NCI-H345 treated with DMSO at 0.1 percent for 48 hours (cell line): ENCODE data around the gene OPRL1.

Source experiments
- DNase-seq: peaks from one replicate; lab custom pipeline; 2025; ENCODE audit not compliant: unreplicated experiment; lab: John Stamatoyannopoulos, UW

The OPRL1 gene

DNA sequence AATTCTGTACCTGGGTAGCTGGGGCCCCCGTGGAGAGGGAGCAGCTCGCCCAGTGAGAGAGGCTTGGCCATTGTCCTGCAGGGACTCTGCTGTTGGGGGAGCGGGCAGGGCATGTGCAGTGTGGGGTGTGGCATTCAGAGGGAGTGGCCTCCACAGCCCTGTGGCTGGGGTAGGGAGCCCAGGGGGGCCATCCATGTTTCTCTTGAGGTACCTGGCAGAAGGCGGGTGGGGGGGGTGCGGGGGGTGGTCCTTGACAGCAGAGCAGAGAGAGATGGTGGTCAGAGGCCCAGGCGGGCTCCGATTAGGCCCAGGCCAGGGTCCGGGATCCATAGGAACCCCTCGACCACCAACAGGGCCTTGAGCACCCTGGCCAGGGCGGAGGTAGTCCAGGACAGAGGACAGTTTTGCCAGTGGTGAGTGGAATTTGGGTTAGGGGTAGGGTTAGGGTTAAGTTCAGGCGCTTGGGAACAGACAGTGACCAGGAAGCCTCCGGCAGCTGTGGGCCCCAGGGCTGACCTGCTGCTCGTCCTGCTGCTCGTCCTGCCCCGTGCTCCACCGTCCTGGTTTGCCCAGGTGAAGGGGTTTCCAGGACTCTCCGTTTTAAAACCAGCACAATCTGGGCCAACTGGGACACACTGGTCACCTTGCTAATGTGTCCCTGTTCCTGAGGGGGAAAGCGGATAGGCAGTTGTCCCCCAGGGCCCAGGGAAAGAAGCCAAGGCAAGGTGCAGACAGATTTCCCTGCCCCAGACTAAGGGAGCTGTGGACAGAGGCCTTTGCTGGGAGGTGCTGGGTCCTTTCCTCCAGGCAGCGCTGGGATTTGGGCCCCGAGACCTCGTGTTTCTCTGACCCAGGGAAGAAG lies 59.5 kb downstream of the OPRL1 start:
- DNase-seq: no peak

DNA sequence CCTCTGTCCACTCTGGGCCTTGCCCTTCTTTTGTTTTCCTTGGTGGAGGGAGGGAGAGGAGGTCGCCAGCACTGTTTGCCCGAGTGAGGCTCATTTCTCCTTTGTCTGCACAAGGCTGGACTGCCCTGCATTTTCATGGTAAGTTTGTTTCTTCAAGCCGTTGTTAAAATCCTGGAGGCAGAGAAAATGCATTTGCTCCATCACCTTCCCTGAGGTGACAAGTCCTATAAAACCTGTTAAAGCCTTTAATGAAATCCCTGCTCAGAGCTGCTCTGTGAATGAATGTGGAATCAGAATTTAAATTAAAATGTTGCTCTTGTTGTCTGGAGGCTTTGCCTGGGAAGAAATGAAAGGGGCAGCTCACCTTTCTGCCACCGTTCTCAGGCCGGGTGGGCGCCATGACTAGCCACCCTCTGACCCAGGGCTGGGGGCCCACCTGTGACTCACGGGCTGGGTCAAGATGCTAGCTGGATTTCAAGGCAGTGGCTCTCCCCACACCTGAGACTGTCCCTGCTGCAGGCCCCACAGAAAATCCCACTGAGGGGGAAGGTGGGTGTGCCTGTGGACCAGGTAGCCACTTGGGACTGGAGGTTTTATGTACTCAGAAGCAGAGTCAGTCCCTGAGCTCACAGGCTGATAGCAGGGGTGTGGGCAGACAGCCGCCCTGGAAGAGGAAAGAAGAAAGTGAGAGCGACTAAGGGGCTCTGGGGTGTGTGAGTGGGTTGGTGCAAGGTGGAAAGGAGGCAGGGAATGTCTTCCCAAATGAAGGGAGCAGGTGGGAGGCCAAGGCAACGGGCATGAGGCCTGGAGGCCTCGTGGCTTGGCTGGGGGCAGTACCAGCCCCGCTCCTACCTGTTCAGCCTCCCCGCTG lies 60.4 kb downstream of the OPRL1 start:
- no peak for DNase-seq

DNA sequence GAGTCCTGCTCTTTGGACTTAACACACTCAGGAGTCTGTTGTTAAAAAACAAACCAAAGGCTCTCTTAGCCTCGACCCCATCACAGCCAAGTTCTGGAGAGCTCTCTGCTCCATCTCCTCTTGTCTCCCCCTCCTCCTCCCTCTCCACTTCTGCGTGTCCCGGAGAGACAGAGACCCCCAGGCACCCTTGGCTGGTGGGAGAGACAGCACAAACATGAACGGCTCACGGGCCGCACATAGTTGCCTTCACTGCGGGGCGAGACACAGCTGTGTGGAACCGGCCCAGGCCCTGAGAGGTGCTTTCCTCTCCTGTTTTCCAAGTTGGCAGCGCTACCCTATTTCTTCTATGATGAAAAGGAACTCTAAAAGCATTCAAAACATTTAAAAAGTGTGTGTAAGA lies 61.1 kb downstream of the OPRL1 start:
- no peak for DNase-seq

DNA sequence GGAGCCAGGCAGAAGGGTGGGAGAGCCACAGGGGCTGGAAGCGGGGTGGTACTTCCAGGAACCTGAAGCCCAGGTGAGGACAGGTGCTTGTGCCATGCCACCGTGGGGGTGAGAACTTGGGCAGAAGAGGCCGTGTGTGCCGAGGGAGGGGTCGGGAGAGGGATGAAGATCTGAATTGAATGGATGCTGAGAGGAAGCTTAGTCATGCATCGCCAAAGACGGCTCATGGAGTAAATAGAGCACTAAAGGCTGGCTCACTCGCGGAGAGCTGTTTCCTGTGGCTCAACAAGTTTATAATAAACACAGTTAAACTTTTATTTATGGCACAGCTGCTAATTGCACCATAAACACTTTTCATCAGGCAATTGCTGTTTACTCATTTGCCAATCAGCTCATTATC lies 62.7 kb downstream of the OPRL1 start:
- DNase-seq: peak; percentile 94

DNA sequence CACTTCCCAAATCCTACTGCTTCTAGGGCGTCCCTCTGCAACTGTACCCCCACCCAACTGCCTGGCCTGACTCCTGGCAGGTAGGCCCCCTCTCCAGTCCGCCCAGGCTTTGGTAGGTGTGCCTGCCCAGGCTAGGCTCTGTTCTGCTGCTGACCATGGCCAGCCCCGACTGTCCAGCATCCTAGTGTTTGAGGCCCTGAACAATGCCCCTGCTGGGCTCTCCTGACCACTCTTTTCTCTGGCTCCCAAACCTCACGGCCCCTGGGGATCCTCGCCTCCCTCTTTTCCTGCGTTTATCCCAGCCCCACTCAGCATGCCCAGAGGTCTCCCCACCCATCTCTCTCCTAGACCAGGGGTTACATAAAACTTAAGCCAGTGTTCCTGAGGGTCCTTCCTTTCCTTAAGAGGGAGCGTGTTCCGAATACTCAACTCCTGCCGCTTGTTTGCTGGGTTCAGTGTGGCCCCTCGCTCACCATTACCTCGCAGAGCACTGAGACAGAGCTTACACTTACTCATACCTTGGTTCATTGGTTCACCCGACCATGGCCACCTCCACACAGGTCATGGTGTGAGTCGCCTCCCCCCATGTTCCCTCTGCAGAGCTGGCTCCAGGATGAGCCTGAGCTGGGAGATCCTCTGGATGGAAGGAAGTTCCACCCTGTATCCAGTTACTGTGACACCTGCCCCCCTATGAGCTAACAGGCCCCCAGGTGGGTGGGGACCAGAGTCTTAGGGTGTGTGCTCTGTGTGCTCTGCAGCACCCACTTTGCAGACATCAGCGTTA lies 63.3 kb downstream of the OPRL1 start:
- no peak for DNase-seq

DNA sequence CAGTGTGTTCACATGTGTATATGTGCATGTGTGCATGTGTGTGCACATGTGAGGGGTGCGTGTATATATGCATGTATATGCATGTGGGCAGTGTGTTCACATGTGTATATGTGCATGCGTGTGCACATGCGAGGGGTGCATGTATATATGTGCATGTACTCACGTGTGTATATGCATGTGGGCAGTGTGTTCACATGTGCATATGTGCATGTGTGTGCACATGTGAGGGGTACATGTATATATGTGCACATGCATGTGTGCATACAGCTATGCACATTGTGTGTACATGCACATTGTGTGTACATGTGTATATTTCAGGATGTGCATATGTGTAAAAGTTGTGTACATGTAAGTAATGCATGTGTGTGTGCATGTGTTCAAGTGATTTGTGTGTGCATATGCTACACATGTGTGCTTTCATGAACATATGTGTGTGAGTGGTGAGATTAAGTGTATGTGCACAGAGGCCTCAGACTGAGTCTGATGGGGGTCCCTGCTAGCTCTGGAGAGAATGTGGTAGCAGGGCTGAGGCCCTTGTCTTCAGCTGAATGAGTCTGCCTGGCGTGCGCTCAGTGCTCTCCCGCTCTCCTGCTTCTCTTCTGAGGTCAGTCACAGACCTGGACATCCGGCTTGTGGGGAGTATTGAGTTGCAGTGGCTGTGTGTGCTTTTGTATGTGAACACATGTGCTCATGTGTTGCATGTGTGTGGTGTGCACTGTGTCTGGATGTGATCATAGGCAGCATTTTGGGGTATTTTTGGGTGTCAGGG lies 64.4 kb downstream of the OPRL1 start:
- DNase-seq: no peak

DNA sequence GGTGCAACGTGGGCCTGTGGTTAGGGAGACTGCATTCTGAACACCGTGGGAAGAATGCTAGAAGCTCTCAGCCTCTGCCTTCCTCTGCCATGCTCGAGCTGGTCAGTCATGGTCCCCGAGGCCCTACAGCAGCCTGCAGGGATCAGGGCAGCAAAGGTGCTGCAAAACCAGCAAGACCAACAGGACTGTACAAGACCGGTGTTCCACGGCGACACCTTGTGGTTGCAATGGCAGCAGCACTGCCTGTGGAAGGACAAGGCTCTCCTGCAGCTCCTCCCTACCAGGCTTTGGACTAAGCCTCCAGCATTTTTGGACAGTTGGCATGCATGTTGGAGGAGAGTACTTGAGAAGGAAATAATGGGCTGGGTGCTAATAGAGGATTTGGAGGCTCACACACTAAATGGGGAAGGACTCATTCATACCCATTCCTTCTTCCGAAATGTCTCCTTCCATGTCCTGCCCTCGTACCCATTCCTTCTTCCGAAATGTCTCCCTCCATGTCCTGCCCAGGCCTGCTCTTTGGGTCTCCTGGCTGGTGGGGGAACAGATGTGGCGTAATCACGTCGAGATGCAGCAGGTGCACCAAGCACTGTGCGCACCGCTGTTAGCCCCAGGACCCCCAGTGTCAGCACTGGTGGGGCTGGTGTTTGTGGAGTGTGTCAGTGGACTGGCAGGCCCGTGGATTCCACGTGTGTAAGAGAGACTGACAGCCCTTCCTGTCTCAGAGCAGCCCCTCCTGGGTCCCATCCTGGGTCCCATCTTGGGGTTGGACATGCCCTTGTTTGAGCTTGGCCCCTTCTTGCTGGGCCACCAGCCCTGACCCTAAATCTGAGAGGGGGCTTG lies 65.8 kb downstream of the OPRL1 start:
- no peak for DNase-seq

DNA sequence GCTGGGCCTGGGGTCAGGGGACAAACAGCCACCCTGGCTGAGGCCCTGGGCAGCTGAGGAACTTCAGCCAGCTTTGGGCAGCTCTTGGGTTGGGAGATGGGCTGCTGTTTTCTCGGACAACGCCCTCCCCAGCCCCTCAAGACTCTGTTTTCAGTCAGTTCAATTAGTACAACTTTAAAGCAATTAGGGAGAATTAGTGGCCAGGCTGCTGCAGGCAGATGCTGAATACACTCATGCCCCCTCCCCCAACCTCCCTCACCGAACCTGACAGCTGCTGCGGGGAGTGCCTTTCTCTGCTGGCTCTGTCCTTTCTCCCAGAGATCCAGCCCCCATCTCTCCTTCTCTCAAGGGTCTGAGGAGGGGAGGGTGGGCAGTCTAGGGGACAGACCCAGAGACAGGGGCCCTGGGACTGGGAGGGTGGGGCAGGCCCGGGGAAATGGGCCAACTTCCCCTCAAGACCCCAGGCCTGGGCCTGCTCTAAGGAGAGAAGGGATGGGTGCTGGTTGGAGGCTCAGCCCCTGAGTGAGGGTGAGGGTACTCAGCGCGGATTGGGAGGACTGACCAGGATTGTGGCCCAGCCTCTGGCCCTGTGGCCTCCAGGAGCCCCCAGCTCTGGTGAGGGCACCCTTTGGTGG lies 66.5 kb downstream of the OPRL1 start:
- no peak for DNase-seq

DNA sequence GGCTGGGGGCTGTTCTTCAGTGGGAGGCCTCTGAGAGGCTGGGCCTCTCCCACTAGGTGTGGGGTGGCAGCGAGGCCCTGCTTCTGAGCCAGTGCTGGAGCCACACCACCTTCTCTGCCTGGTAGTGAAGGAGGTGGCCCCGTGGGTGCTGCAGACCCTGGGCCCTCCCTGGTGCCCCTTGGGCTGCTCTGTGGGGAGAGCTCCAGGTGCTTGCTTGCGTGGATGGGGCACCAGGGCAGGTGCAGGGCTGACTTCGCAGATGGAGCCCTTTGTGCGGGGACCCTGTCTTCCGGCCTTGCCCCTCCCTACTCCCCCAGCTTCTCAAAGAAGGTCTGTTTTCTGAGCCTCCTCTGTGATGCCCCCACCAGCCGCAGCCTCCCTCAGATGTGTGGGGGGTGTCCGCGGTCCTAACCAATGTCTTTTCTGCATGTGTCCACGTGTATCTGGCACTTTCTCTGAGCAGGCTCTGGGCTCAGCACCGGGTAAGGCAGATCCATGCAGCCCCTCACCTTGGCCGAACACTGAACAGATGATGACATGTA lies 67.1 kb downstream of the OPRL1 start:
- no peak for DNase-seq

DNA sequence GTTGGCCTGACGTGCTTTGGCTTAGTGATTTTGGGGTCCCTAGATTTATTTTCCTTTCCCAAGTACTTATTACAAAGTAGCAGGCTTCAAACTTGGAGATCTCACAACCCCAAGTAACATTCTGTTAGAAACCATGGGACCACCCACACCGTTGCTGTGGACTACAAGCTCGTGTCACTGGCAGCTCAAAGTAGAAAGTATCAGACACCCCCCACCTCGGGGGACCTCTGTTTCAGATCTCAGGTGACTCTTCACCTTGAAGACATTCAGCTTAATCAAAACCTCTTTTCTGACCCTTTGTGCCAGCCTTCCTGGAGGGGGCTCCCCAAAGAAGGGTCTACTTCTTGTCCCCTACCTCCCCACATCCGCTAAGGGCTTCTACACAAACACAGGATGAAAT lies 68.7 kb downstream of the OPRL1 start:
- DNase-seq: no peak

DNA sequence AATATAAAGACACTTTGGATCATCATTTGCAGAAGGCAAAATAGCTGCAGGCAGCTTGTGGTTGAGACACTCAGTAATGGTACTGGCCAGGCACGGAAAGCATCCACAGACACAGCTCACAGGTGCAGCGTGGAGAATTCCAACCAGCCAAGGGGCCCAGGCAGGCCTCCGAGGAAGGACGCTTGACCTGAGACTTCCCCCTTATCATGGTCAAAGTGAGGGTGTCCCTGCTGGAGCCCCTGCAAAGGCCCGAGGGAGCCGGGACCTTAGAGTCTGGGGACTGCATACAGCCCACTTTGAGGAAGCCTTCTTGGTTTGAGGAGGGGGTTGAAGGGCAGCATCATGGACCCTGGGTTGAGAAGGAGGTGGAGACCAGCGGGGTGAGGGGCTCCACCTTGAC lies 69.3 kb downstream of the OPRL1 start:
- no peak for DNase-seq

DNA sequence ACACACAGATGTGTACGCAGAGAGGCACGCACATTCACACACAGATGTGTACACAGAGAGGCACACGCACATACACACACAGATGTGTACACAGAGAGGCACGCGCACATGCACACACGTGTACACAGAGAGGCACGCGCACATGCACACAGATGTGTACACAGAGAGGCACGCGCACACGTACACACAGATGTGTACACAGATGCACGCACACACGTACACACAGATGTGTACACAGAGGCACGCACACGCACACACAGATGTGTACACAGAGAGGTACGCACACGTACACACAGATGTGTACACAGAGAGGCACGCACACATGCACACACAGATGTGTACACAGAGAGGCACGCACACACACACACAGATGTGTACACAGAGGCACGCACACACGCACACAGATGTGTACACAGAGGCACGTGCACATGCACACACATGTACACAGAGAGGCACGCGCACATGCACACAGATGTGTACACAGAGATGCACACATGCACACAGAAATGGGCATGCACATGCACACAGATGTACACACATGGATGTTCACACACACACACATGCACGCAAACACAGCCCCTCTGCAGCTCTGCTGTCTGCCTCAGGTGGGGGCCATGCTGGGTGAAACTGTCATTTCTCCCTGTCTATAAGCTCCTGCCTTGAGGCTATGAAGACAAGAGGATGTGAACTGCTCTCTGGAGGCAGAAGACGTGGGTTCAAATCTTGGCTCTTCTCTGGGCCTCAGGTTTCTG lies 70.1 kb downstream of the OPRL1 start:
- no peak for DNase-seq
